D721Med (cell line): ENCODE data around the gene PADI3.

Experiments used
- DNase-seq: peaks from one replicate; pipeline ENCODE4 v3.0.0; 2011; ENCODE audit warnings: low spot score; ENCODE audit not compliant: insufficient read length
- FAIRE-seq: peaks from 2 replicates; lab custom pipeline; 2011; peaks lifted over from hg19 to GRCh38; lab: Jason Lieb, UNC
- CTCF ChIP-seq: IDR thresholded peaks from 2 replicates; pipeline ENCODE4 v1.5.1; 2012; ENCODE audit warnings: mild to moderate bottlenecking, control low read depth; ENCODE audit not compliant: insufficient read depth; ENCODE audit errors: missing control alignments

PADI3 gene

GRCh38 chr1:17210176-17210575 is 38.7 kb upstream of the PADI3 start:
- no peak for FAIRE-seq

GRCh38 chr1:17211377-17211776 is 37.5 kb upstream of the PADI3 start:
- TF ChIP-seq CTCF = no peak
- FAIRE-seq (no peak), DNase-seq (no peak)

More at GRCh38 chr1:17210176-17210575, 38.7 kb upstream of the PADI3 start:
- no peak for TF ChIP-seq CTCF
- no peak for DNase-seq

- FAIRE-seq = no peak
- no peak for TF ChIP-seq CTCF
Observed at GRCh38 chr1:17212009-17212408, 36.9 kb upstream of the PADI3 start.

GRCh38 chr1:17212487-17213121 is 36.3 kb upstream of the PADI3 start:
- FAIRE-seq (no peak), DNase-seq (no peak)
- TF ChIP-seq CTCF = no peak

More at GRCh38 chr1:17212009-17212408, 36.9 kb upstream of the PADI3 start:
- no peak for DNase-seq

- no peak for DNase-seq
- TF ChIP-seq CTCF = no peak
- FAIRE-seq = no peak
Observed at GRCh38 chr1:17213148-17213781, 35.6 kb upstream of the PADI3 start.

- DNase-seq (no peak), FAIRE-seq (no peak)
- no peak for TF ChIP-seq CTCF
Observed at GRCh38 chr1:17213782-17214148, 35.1 kb upstream of the PADI3 start.

GRCh38 chr1:17214876-17215544 is 33.9 kb upstream of the PADI3 start:
- no peak for FAIRE-seq
- no peak for TF ChIP-seq CTCF
- no peak for DNase-seq
